Ascending aorta (tissue), 2 donors: ENCODE measurements around the gene ZNF511. TPM values are rescaled to one million over a fixed set of nuclear protein-coding genes. Genes with fewer than 3 reads are reported as not detected.

Experiments used
- DNase-seq, 2 donors: peaks; one replicate each; pipeline ENCODE4 v3.0.0-alpha.2; 2019; ENCODE audit warnings: low spot score in 2 of 2
- H3K27ac ChIP-seq, 2 donors: fragments of 200-600 bp; sonication (generic); one replicate each; pipeline ENCODE4 v1.5.1; 2016 to 2017; ENCODE audit warnings: mild to moderate bottlenecking in 1 of 2
- H3K27me3 ChIP-seq: fragments of 200-600 bp; sonication (generic); one replicate; pipeline ENCODE4 v1.5.1; 2017
- H3K36me3 ChIP-seq, 2 donors: fragments of 200-600 bp; sonication (generic); one replicate each; pipeline ENCODE4 v1.5.1; 2016
- H3K4me1 ChIP-seq, 2 donors: fragments of 200-600 bp; sonication (generic); one replicate each; pipeline ENCODE4 v1.5.1; 2016 to 2017; ENCODE audit warnings: mild to moderate bottlenecking in 1 of 2
- H3K4me3 ChIP-seq, 2 donors: fragments of 200-600 bp; sonication (generic); one replicate each; pipeline ENCODE4 v1.5.1; 2016 to 2017; ENCODE audit warnings: mild to moderate bottlenecking in 1 of 2
- H3K9me3 ChIP-seq, 2 donors: fragments of 200-600 bp; sonication (generic); one replicate each; pipeline ENCODE4 v1.5.1; 2016
- CTCF ChIP-seq, 3 experiments: fragments of 200-600 bp in 2 of 3; fragments of 450-650 bp in 1 of 3; sonication (generic) in 2 of 3; IDR thresholded peaks; one replicate each; pipeline ENCODE4 v1.5.1; 2016 to 2019; ENCODE audit warnings: antibody characterized with exemption in 3 of 3, mild to moderate bottlenecking in 1 of 3, moderate library complexity in 1 of 3
- intact Hi-C: fragments of 100-400 bp; cut with DNase I; formaldehyde crosslinking; loops from one replicate; pipeline ENCODE4 v1.15.1; 2023
- total RNA-seq: library from RNA; depleted of rRNA; stranded (reverse); fragments of >200 nt; gene quantifications from one replicate; pipeline ENCODE4 v1.1.0, GENCODE V29; 2016

The ZNF511 gene
- total RNA-seq, 1 donor from 2014 or later, result 51.8 TPM

DNA sequence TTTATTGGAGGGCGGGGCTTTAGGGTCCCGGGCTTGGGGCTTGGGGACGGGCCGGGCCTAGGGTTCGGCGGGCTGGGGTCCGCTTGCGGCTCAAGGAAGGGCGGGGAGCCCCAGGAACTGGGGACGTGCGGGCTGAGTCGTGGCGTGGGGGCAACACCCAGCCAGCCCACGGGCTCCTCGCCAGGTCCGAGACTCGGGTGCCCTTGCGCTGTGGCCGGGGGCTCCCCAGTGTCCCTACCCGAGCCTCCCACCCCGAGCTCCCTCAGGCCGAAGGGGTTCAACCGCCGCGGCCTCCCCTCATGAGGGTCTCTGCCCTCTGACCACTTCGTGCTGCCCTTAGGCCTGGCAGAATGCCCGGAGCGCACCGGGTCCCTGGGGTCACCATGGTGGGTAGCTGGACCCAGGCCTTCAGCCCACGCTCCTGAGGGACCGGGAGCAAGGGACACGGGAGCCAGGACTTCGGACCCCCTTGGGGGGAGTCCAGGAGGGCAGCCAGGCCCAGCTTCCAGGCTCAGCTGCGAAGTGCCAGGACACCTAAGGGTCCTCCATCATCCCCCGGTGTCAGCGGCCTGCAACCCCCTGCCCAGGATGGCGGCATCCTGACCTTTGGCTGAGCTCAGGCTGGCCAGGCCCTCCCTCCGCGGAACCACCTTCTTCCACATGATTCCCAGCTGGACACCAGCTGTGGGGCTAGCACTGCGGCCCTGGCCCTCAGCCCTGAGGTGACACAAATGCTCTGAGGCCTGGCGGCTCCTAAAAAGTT is 49.6 kb downstream of the ZNF511 start:
- intact Hi-C loops, result loop anchor here (1.0 kb wide), 1 partner anchor 15 kb away; the partner anchor contains the start of gene ECHS1
- Histone ChIP-seq H3K27me3 (no peaks in the 10 kb centered on the region), H3K36me3 (peaks cover 3 to 12% of the 10 kb centered on the region in 2 donors), H3K4me1 (peaks cover 6 to 12% of the 10 kb centered on the region in 2 donors), H3K4me3 (peak overlapping the region in 1 of 2 donors; percentile 81), H3K27ac (peak overlapping the region; percentile 46), H3K9me3 (no peaks in the 10 kb centered on the region)
- no peak for DNase-seq
- TF ChIP-seq CTCF (IDR thresholded peaks at IDR 0.05), result no peak

GRCh38 chr10:133358925-133359310 is 50.2 kb downstream of the ZNF511 start:
- DNase-seq, result no peak
- H3K9me3 ChIP-seq, result no peaks in the 10 kb centered on the region
- no peak for TF ChIP-seq CTCF (IDR thresholded peaks at IDR 0.05)
- H3K27ac ChIP-seq, result no peak overlapping the region
- H3K4me1 ChIP-seq, result peaks cover 6 to 12% of the 10 kb centered on the region in 2 donors
- intact Hi-C loops, result loop anchor here (1.0 kb wide), 1 partner anchor 14 kb away; the partner anchor contains the start of gene ECHS1
- no peaks in the 10 kb centered on the region for H3K27me3 ChIP-seq
- no peak overlapping the region for H3K4me3 ChIP-seq
- peaks cover 5 to 12% of the 10 kb centered on the region in 2 donors for H3K36me3 ChIP-seq

DNA sequence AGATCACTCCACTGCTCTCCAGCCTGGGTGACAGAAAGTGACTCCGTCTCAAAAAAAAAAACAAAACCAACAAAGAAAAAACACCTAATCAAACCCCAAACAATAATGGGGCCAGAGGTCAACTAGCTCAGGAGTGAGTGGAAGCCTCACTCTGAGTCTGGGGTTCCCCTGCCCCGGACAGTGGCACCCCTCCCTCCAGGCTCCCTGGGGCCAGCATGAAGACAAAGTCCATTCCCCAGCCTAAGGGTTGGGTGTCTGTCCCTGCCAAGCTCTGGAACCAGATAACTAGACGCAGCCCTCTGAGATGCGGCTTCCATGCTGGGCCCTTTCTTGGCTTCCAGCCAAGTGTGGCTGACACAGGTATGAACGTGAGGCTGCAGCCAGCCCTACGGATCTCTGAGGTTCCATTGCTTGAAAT is 50.8 kb downstream of the ZNF511 start:
- Histone ChIP-seq H3K36me3 (peaks cover 7 to 18% of the 10 kb centered on the region in 2 donors), H3K9me3 (no peaks in the 10 kb centered on the region), H3K4me1 (peaks cover 6 to 12% of the 10 kb centered on the region in 2 donors), H3K4me3 (no peak overlapping the region), H3K27ac (no peak overlapping the region), H3K27me3 (no peaks in the 10 kb centered on the region)
- DNase-seq, result no peak
- intact Hi-C loops, result no loop called here
- no peak for TF ChIP-seq CTCF (IDR thresholded peaks at IDR 0.05)

- Histone ChIP-seq H3K27ac (no peak overlapping the region), H3K4me1 (peaks cover 6 to 12% of the 10 kb centered on the region in 2 donors), H3K27me3 (no peaks in the 10 kb centered on the region), H3K9me3 (no peaks in the 10 kb centered on the region), H3K36me3 (peaks cover 12 to 23% of the 10 kb centered on the region in 2 donors), H3K4me3 (no peak overlapping the region)
- intact Hi-C loops, result no loop called here
- TF ChIP-seq CTCF (IDR thresholded peaks at IDR 0.05), result no peak
- DNase-seq, result no peak
These were observed 51.4 kb downstream of the ZNF511 start for GRCh38 chr10:133359972-133360610.

GRCh38 chr10:133361227-133361626 is 52.5 kb downstream of the ZNF511 start:
- DNase-seq, result no peak
- Histone ChIP-seq H3K4me1 (peaks cover 6 to 12% of the 10 kb centered on the region in 2 donors), H3K27me3 (no peaks in the 10 kb centered on the region), H3K36me3 (peaks cover 22 to 34% of the 10 kb centered on the region in 2 donors), H3K4me3 (no peak overlapping the region), H3K27ac (no peak overlapping the region), H3K9me3 (no peaks in the 10 kb centered on the region)
- no peak for TF ChIP-seq CTCF (IDR thresholded peaks at IDR 0.05)
- intact Hi-C loops, result no loop called here
